Esophagus muscularis mucosa (tissue), 4 donors: ENCODE data around the gene MAEA. TPM values are rescaled to one million over a fixed set of nuclear protein-coding genes. Genes with fewer than 3 reads are reported as not detected.

Experiments used
- DNase-seq: peaks from one replicate; pipeline ENCODE4 v3.0.0-alpha.2; 2017; ENCODE audit errors: extremely low spot score
- H3K27ac ChIP-seq, 4 donors: fragments of 200-600 bp; sonication (generic); replicated peaks in 1 of 4; 1 replicate in 3 of 4; 2 replicates in 1 of 4; pipeline ENCODE4 v1.5.1; 2016 to 2019; ENCODE audit warnings: mild to moderate bottlenecking in 1 of 4
- H3K27me3 ChIP-seq, 4 donors: fragments of 200-600 bp; sonication (generic); one replicate each; pipeline versions ENCODE4 v1.5.1 to v1.6.0; 2016 to 2019
- H3K36me3 ChIP-seq, 4 donors: fragments of 200-600 bp; sonication (generic); one replicate each; pipeline ENCODE4 v1.5.1; 2016 to 2019
- H3K4me1 ChIP-seq, 4 donors: fragments of 200-600 bp; sonication (generic); one replicate each; pipeline ENCODE4 v1.5.1; 2016 to 2019
- H3K4me3 ChIP-seq, 4 donors: fragments of 200-600 bp; sonication (generic); 1 replicate in 2 of 4; 2 replicates in 2 of 4; pipeline ENCODE4 v1.5.1; 2016 to 2019; ENCODE audit warnings: mild to moderate bottlenecking in 4 of 4, moderate library complexity in 1 of 4
- H3K9me3 ChIP-seq, 4 donors: fragments of 200-600 bp; sonication (generic); 1 replicate in 3 of 4; 2 replicates in 1 of 4; pipeline ENCODE4 v1.5.1; 2016 to 2019
- EP300 ChIP-seq: sonication (generic); formaldehyde crosslinking; IDR thresholded peaks from one replicate; pipeline ENCODE4 v1.6.1; 2017; ENCODE audit warnings: antibody characterized with exemption
- POLR2A ChIP-seq: fragments of 450-650 bp; IDR thresholded peaks from one replicate; pipeline ENCODE4 v1.6.1; 2017; ENCODE audit warnings: antibody characterized with exemption, moderate library complexity, mild to moderate bottlenecking, low read depth
- POLR2AphosphoS5 ChIP-seq, 2 donors: sonication (generic); formaldehyde crosslinking; IDR thresholded peaks; one replicate each; pipeline ENCODE4 v1.6.1; 2017; ENCODE audit warnings: antibody characterized with exemption in 2 of 2
- WGBS: methylation state at CpG from one replicate; pipeline ENCODE4 v1.1.5; 2018; 5-methylcytosine and 5-hydroxymethylcytosine counted together
- intact Hi-C: fragments of 100-400 bp; cut with DNase I; formaldehyde crosslinking; loops from one replicate; pipeline ENCODE4 v1.15.1; 2023
- total RNA-seq, 4 donors: library from RNA; depleted of rRNA; stranded (reverse); fragments of >200 nt; gene quantifications; one replicate each; pipeline versions ENCODE4 v1.1.0 to v1.2.1, GENCODE V29; 2016
- TF ChIP-seq, protein P1 (sequence below), 3 experiments: fragments of 200-600 bp in 2 of 3; fragments of 450-650 bp in 1 of 3; sonication (generic) in 2 of 3; IDR thresholded peaks; one replicate each; pipeline ENCODE4 v1.5.1; 2017 to 2019; ENCODE audit warnings: antibody characterized with exemption in 3 of 3, mild to moderate bottlenecking in 2 of 3, moderate library complexity in 1 of 3

Gene MAEA
- total RNA-seq, 4 donors from 2014 or later = 54.5 to 63.1 (median 59.8) TPM

DNA sequence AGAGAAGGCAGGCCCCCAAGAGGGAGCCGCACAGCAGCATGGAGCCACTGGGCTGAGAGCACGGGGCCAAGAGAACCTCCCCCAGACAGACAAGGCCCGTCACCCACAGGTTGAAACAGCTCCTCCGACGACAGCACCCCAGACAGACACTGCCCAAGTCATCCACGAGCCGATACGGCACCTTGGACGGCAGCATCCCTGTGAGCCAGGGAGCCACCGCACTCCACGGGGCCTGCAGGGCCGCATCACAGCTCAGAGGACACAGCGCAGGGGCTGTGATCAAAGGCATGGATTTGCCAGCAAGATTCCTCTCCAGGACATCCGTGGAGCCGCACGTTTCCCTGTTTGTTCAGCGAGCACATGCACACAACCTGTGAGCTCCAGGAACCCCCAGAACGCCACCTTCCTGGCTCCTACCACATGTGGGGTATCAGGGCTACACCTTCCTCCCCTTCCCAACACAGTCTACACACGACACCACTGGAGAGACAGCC is 44.7 kb upstream of the MAEA start:
- 80% methylated on average over 1 of the region's 19 CpGs for WGBS
- Histone ChIP-seq H3K4me1 (peaks cover 65 to 75% (median 68%) of the 10 kb centered on the region in 4 donors), H3K36me3 (peaks cover 6 to 17% (median 13%) of the 10 kb centered on the region in 4 donors), H3K27me3 (no peaks in the 10 kb centered on the region), H3K9me3 (no peaks in the 10 kb centered on the region), H3K4me3 (no peak overlapping the region), H3K27ac (peak overlapping the region in 3 of 4 donors; percentile 27 to 99 (median 91))
- TF ChIP-seq POLR2AphosphoS5 (IDR thresholded peaks at IDR 0.05) (no peak), POLR2A (no peak), EP300 (no peak)
- TF ChIP-seq, protein P1, sequence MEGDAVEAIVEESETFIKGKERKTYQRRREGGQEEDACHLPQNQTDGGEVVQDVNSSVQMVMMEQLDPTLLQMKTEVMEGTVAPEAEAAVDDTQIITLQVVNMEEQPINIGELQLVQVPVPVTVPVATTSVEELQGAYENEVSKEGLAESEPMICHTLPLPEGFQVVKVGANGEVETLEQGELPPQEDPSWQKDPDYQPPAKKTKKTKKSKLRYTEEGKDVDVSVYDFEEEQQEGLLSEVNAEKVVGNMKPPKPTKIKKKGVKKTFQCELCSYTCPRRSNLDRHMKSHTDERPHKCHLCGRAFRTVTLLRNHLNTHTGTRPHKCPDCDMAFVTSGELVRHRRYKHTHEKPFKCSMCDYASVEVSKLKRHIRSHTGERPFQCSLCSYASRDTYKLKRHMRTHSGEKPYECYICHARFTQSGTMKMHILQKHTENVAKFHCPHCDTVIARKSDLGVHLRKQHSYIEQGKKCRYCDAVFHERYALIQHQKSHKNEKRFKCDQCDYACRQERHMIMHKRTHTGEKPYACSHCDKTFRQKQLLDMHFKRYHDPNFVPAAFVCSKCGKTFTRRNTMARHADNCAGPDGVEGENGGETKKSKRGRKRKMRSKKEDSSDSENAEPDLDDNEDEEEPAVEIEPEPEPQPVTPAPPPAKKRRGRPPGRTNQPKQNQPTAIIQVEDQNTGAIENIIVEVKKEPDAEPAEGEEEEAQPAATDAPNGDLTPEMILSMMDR (IDR thresholded peaks at IDR 0.05) = no peak
- intact Hi-C loops = loop anchor here (5.0 kb wide), 1 partner anchor 38 kb away; no protein-coding TSS in a partner anchor
- no peak for DNase-seq

DNA sequence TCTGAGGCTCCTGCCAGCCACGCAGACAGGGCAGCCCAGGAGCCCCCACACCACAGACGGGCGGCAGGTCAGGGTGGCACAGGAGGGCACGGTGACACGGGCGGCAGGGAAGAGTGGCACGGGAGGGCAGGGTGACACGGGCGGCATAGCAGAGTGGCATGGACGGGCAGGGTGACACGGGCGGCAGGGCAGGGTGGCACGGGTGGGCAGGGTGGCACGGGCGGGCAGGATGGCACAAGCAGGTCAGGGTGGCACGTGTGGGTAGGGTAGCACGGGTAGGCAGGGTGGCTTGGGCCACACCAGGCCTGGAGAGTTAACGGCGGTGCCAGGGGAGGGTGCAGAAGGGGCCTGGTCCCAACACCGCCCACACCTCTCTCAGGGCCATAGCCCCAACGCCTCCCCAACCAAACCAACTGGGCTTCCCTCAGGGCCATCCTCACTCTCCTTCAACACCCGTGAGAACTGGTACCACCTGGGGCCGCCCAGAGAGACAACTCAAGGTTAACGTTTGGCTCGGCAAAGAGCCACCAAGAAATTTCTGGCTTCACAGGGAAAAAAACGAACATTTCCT is 44.1 kb upstream of the MAEA start:
- Histone ChIP-seq H3K4me3 (peak overlapping the region in 2 of 4 donors; percentile 22 to 81), H3K4me1 (peaks cover 70 to 81% (median 73%) of the 10 kb centered on the region in 4 donors), H3K9me3 (no peaks in the 10 kb centered on the region), H3K27ac (peak overlapping the region in 3 of 4 donors; percentile 91 to 99 (median 98)), H3K36me3 (peaks cover 6 to 12% (median 10%) of the 10 kb centered on the region in 4 donors), H3K27me3 (no peaks in the 10 kb centered on the region)
- intact Hi-C loops = loop anchor here (2.0 to 5.0 kb wide), 2 partner anchors 38 to 79 kb away; no protein-coding TSS in a partner anchor
- TF ChIP-seq, protein P1 (IDR thresholded peaks at IDR 0.05) = no peak
- no peak for TF ChIP-seq POLR2A
- TF ChIP-seq POLR2AphosphoS5 (IDR thresholded peaks at IDR 0.05) = no peak
- TF ChIP-seq EP300 = no peak
- whole genome bisulfite sequencing = 80% methylated on average over 26 of the region's 26 CpGs
- no peak for DNase-seq

DNA sequence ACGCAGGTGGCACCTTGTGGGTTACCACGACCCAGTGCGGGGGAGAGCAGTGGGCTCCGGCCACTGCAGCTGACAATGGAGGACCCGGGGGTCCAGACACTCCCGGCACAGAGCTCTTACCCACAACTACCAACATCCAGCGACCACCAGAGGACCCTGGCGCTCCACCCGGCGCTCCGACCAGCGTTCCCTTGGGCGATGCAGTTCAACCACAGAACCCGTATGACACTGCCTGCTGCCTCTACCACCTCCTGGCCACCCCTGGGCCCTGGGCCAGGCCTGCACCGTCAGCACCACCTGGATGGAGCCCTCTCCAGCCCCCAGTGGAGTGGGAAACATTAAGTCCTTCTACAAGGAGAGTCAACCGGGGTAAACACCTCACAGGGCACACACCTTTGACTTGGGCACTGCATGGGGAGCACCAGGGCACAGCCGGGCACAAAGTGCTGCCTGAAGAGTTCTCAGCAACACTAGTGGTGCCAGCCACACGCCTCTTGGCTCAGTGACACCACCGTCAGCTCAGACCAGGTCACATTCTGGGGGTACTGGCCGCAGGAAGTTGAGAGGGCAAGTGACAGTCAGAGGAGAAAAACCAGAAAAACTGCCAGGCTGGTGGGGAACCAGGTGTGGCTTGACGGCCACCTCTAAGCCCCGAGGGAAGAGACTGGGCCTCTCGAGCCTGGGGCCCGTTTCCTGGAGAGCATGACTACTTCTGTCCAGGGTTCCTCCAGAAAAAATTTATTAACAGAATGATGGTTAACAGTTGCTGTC is 43.4 kb upstream of the MAEA start:
- DNase-seq = no peak
- H3K27ac ChIP-seq = peak overlapping the region; percentile 91 to 99 (median 98)
- peaks cover 77 to 82% (median 81%) of the 10 kb centered on the region in 4 donors for H3K4me1 ChIP-seq
- peaks cover 0 to 4% (median 3%) of the 10 kb centered on the region in 4 donors for H3K36me3 ChIP-seq
- WGBS = 71% methylated on average over 12 of the region's 24 CpGs
- H3K4me3 ChIP-seq = peak overlapping the region; percentile 22 to 97 (median 77)
- H3K27me3 ChIP-seq = no peaks in the 10 kb centered on the region
- TF ChIP-seq POLR2A (no peak), POLR2AphosphoS5 (IDR thresholded peaks at IDR 0.05) (no peak), EP300 (no peak)
- H3K9me3 ChIP-seq = no peaks in the 10 kb centered on the region
- intact Hi-C loops = loop anchor here (2.0 to 5.0 kb wide), 2 partner anchors 39 to 79 kb away; no protein-coding TSS in a partner anchor

DNA sequence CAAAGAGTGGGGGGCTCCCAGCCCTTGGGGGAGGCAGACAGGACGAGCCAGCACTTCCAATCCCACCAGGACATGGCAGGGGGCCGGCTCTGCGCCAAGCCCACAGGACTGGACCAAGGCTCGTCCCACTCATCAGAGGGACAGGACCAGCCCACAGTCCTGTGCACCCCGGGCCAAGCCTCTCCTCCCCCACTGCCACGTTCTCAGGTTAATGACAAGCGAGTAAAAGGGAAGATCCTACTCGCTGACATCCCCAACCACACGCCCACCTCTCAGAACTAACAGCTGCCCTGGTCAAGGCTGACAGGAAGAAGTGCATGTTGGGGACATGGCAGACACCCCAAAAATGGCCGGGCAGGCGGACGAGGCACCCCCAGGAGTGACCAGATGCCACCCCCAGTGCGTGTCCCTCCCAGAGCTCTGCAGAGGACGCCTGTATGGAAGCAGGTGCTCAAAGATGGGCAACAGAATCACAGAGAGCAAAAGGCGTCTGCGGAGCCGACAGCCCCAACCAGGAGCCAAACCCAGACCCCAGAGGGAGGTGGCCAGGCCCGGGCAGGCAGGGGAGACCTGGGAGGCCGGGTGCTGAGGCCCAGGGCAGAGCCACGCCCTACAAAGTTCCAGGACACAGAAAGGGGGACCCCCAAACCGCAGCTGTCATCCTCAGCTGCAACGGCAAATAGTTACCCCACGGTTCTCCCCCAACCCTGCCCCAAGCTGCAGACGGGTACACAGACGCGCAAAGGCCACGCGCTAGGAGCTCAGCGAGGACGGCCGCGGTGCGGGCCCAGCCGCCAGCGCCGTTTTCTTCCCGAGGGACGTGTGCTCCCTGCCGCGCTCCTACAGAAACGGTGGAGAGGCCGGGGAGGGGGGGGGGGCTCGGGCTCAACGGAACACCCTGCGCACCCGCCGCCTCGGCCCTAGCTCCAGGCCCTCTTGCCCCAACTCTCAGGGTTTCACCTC is 42.5 kb upstream of the MAEA start:
- Histone ChIP-seq H3K9me3 (no peaks in the 10 kb centered on the region), H3K4me3 (peak overlapping the region; percentile 73 to 97 (median 82)), H3K27ac (peak overlapping the region; percentile 91 to 99 (median 98)), H3K4me1 (peaks cover 72 to 78% (median 74%) of the 10 kb centered on the region in 4 donors), H3K27me3 (no peaks in the 10 kb centered on the region), H3K36me3 (peaks cover 0 to 6% (median 2%) of the 10 kb centered on the region in 4 donors)
- DNase-seq = no peak
- TF ChIP-seq, protein P1 (IDR thresholded peaks at IDR 0.05) = no peak
- intact Hi-C loops = loop anchor here (2.0 to 5.0 kb wide), 2 partner anchors 40 to 80 kb away; no protein-coding TSS in a partner anchor
- 13% methylated on average over 40 of the region's 48 CpGs for WGBS
